ENCODE measurements around the gene S100A5. TPM values are rescaled to one million over a fixed set of nuclear protein-coding genes. Genes with fewer than 3 reads are reported as not detected.

S100A5 gene
- total and polyA plus RNA-seq, 2 of the 8 experiments (the other 6 are each of a cell fraction or from before 2014, with no cell fraction given), result not detected

DNA sequence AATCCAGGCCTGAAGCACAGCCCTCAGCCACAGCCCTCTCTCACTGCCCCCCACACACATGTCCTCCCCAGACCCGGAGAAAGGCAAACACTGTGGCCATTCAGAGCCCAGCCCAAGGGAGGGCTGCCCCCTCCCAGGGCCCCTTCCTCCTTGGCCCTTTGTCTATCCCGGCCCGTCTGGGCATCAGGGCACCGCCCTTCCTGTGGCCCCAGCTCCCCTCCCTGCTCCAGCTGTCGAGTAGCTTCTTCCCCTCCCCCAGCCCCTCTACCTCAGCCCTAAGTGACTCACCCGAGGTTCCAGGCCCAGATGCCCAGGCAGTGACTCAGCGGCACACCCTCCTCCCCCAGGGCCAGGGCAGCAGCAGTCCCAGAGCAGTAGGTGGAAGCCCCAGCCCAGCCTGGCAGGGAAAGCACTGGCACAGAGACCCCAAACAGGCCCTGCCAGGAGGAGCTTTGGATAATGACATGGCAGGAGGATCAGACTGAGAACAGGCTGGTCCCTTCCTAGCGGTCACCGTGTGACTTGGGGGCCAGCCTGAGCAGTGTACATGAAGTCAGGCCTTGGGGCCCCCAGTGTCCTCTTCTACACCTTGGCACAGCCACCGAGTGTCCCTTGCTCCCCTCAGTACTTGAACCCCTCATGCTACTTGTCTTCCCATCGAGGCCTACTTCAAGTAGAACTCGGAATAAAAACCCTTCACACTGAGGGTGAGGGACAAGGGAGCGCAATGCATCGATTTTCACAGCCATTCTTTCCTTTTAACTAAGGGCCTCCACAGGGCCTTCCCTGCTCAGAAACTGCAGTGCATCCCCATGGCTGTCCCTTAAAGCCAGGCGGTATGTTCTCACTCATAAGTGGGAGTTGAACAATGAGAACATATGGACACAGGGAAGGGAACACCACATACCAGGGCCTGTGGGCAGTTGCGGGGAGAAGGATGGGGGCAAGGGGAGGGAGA is 26.0 kb upstream of the S100A5 start (continued):
- TF ChIP-seq, protein P1, sequence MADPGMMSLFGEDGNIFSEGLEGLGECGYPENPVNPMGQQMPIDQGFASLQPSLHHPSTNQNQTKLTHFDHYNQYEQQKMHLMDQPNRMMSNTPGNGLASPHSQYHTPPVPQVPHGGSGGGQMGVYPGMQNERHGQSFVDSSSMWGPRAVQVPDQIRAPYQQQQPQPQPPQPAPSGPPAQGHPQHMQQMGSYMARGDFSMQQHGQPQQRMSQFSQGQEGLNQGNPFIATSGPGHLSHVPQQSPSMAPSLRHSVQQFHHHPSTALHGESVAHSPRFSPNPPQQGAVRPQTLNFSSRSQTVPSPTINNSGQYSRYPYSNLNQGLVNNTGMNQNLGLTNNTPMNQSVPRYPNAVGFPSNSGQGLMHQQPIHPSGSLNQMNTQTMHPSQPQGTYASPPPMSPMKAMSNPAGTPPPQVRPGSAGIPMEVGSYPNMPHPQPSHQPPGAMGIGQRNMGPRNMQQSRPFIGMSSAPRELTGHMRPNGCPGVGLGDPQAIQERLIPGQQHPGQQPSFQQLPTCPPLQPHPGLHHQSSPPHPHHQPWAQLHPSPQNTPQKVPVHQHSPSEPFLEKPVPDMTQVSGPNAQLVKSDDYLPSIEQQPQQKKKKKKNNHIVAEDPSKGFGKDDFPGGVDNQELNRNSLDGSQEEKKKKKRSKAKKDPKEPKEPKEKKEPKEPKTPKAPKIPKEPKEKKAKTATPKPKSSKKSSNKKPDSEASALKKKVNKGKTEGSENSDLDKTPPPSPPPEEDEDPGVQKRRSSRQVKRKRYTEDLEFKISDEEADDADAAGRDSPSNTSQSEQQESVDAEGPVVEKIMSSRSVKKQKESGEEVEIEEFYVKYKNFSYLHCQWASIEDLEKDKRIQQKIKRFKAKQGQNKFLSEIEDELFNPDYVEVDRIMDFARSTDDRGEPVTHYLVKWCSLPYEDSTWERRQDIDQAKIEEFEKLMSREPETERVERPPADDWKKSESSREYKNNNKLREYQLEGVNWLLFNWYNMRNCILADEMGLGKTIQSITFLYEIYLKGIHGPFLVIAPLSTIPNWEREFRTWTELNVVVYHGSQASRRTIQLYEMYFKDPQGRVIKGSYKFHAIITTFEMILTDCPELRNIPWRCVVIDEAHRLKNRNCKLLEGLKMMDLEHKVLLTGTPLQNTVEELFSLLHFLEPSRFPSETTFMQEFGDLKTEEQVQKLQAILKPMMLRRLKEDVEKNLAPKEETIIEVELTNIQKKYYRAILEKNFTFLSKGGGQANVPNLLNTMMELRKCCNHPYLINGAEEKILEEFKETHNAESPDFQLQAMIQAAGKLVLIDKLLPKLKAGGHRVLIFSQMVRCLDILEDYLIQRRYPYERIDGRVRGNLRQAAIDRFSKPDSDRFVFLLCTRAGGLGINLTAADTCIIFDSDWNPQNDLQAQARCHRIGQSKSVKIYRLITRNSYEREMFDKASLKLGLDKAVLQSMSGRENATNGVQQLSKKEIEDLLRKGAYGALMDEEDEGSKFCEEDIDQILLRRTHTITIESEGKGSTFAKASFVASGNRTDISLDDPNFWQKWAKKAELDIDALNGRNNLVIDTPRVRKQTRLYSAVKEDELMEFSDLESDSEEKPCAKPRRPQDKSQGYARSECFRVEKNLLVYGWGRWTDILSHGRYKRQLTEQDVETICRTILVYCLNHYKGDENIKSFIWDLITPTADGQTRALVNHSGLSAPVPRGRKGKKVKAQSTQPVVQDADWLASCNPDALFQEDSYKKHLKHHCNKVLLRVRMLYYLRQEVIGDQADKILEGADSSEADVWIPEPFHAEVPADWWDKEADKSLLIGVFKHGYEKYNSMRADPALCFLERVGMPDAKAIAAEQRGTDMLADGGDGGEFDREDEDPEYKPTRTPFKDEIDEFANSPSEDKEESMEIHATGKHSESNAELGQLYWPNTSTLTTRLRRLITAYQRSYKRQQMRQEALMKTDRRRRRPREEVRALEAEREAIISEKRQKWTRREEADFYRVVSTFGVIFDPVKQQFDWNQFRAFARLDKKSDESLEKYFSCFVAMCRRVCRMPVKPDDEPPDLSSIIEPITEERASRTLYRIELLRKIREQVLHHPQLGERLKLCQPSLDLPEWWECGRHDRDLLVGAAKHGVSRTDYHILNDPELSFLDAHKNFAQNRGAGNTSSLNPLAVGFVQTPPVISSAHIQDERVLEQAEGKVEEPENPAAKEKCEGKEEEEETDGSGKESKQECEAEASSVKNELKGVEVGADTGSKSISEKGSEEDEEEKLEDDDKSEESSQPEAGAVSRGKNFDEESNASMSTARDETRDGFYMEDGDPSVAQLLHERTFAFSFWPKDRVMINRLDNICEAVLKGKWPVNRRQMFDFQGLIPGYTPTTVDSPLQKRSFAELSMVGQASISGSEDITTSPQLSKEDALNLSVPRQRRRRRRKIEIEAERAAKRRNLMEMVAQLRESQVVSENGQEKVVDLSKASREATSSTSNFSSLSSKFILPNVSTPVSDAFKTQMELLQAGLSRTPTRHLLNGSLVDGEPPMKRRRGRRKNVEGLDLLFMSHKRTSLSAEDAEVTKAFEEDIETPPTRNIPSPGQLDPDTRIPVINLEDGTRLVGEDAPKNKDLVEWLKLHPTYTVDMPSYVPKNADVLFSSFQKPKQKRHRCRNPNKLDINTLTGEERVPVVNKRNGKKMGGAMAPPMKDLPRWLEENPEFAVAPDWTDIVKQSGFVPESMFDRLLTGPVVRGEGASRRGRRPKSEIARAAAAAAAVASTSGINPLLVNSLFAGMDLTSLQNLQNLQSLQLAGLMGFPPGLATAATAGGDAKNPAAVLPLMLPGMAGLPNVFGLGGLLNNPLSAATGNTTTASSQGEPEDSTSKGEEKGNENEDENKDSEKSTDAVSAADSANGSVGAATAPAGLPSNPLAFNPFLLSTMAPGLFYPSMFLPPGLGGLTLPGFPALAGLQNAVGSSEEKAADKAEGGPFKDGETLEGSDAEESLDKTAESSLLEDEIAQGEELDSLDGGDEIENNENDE (IDR thresholded peaks at IDR 0.05; ENCODE audit: insufficient replicate concordance, low read length), result no peak
- TF ChIP-seq SIX5 (IDR thresholded peaks at IDR 0.05; ENCODE audit: low read depth, low read length) (no peak), CTBP2 (IDR thresholded peaks at IDR 0.05; ENCODE audit: borderline replicate concordance, insufficient read depth, insufficient read length, low read length) (no peak), HDAC2 (IDR thresholded peaks at IDR 0.05; ENCODE audit: borderline replicate concordance in 1 of 2, low read depth in 2 of 2, low read length in 2 of 2) (no peak), RNF2 (IDR thresholded peaks at IDR 0.05; ENCODE audit: borderline replicate concordance, low read depth, low read length, missing control alignments, poor library complexity, severe bottlenecking) (no peak), BACH1 (IDR thresholded peaks at IDR 0.05; ENCODE audit: low read length) (peak; percentile 48; the same call in 1 of the 2 replicates), RFX5 (IDR thresholded peaks at IDR 0.05; ENCODE audit: borderline replicate concordance, low read depth, low read length) (no peak)

Measured in H1 (cell line).